Naive thymus-derived CD4-positive, alpha-beta T cell (primary cell): Measurements from ENCODE around the gene OR9Q1. TPM values are rescaled to one million over a fixed set of nuclear protein-coding genes. Genes with fewer than 3 reads are reported as not detected.

Experiments
- ATAC-seq: fragments of 150-1000 bp; cut with Tn5 transposase; 2 replicates; pipeline ENCODE4 v1.10.0; 2021; ENCODE audit warnings: mild to moderate bottlenecking, moderate library complexity
- CTCF ChIA-PET: fragments of 350-600 bp; sonication (Branson Sonifier 250); formaldehyde crosslinking; loops from one replicate; lab custom pipeline; 2021; ENCODE audit warnings: antibody characterized with exemption; lab: Charles Lee
- POLR2A ChIA-PET: fragments of 350-600 bp; sonication (Branson Sonifier 250); formaldehyde crosslinking; loops from one replicate; lab custom pipeline; 2021; ENCODE audit warnings: antibody characterized with exemption, inconsistent platforms; lab: Charles Lee
- DNase-seq, 9 donors: peaks; one replicate each; pipeline versions ENCODE4 v3.0.0 to v3.0.0-alpha.2; 2020 to 2022; ENCODE audit warnings: mixed read lengths in 1 of 9
- H3K27ac ChIP-seq: one replicate; pipeline ENCODE4 v1.7.0; 2013; ENCODE audit warnings: mild to moderate bottlenecking, low read depth, low read length, moderate library complexity
- H3K27me3 ChIP-seq, 2 donors: one replicate each; pipeline ENCODE4 v1.7.0; 2013; ENCODE audit warnings: low read length in 2 of 2, mild to moderate bottlenecking in 2 of 2, moderate library complexity in 2 of 2; ENCODE audit not compliant: control insufficient read depth in 2 of 2, insufficient read depth in 2 of 2
- H3K36me3 ChIP-seq, 3 experiments: 1 replicate in 2 of 3; 2 replicates in 1 of 3; pipeline ENCODE4 v1.7.0; 2013; ENCODE audit warnings: low read length in 3 of 3, mild to moderate bottlenecking in 3 of 3, moderate library complexity in 1 of 3; ENCODE audit not compliant: insufficient read depth in 3 of 3, control insufficient read depth in 2 of 3
- H3K4me1 ChIP-seq, 2 donors: one replicate each; pipeline ENCODE4 v1.7.0; 2013; ENCODE audit warnings: low read length in 2 of 2, mild to moderate bottlenecking in 2 of 2, moderate library complexity in 1 of 2; ENCODE audit not compliant: control insufficient read depth in 2 of 2, insufficient read depth in 2 of 2
- H3K4me3 ChIP-seq: 2 replicates; pipeline ENCODE4 v1.7.0; 2013; ENCODE audit warnings: mild to moderate bottlenecking, low read length
- H3K9me3 ChIP-seq, 3 experiments: 1 replicate in 2 of 3; 2 replicates in 1 of 3; pipeline ENCODE4 v1.7.0; 2013; ENCODE audit warnings: low read length in 3 of 3; ENCODE audit not compliant: control insufficient read depth in 2 of 3
- H3K27ac Mint-ChIP-seq, 9 donors: one replicate each; pipeline ENCODE4 v1.8.0; 2020 to 2022; ENCODE audit warnings: mixed read lengths in 9 of 9, mild to moderate bottlenecking in 8 of 9, moderate library complexity in 5 of 9, inconsistent platforms in 2 of 9
- H3K27me3 Mint-ChIP-seq, 5 donors: one replicate each; pipeline ENCODE4 v1.8.0; 2021 to 2022; ENCODE audit warnings: mixed read lengths in 5 of 5, mild to moderate bottlenecking in 1 of 5
- H3K36me3 Mint-ChIP-seq, 5 donors: one replicate each; pipeline ENCODE4 v1.8.0; 2020 to 2022; ENCODE audit warnings: mixed read lengths in 5 of 5, mild to moderate bottlenecking in 3 of 5, inconsistent platforms in 1 of 5
- H3K4me1 Mint-ChIP-seq, 7 donors: one replicate each; pipeline ENCODE4 v1.8.0; 2020 to 2022; ENCODE audit warnings: mixed read lengths in 7 of 7, mild to moderate bottlenecking in 3 of 7, inconsistent platforms in 1 of 7
- H3K4me3 Mint-ChIP-seq, 10 donors: one replicate each; pipeline ENCODE4 v1.8.0; 2020 to 2022; ENCODE audit warnings: mild to moderate bottlenecking in 10 of 10, mixed read lengths in 10 of 10, moderate library complexity in 6 of 10, inconsistent platforms in 2 of 10
- H3K9me3 Mint-ChIP-seq, 11 donors: one replicate each; pipeline ENCODE4 v1.8.0; 2020 to 2022; ENCODE audit warnings: mixed read lengths in 11 of 11, mild to moderate bottlenecking in 4 of 11, inconsistent platforms in 1 of 11, moderate library complexity in 1 of 11
- intact Hi-C, 2 donors: fragments of 100-400 bp; cut with micrococcal nuclease; formaldehyde crosslinking; loops; one replicate each; pipeline ENCODE4 v1.15.1; 2023
- polyA plus RNA-seq, 2 donors: library from polyadenylated mRNA; unstranded; fragments of 300-500 nt; fragmentation: Illumina TruSeq; gene quantifications; one replicate each; pipeline ENCODE4 v1.2.3, GENCODE V29; 2021
- total RNA-seq, 6 experiments: library from RNA in 5 of 6; stranded (reverse) in 5 of 6; gene quantifications; 1 replicate in 5 of 6; 2 replicates in 1 of 6; pipeline ENCODE4 v1.2.3 and lab custom pipeline; 2021 to 2026

The OR9Q1 gene
- total and polyA plus RNA-seq, 7 experiments from 2014 or later: not detected

- Mint-ChIP-seq H3K36me3 (no peaks in the 10 kb centered on the region), H3K27ac (no peak overlapping the region), H3K9me3 (peaks cover 0 to 4% (median 0%) of the 10 kb centered on the region in 11 donors), H3K4me3 (no peak overlapping the region), H3K4me1 (peaks cover 1 to 6% (median 4%) of the 10 kb centered on the region in 7 donors), H3K27me3 (peaks cover 0 to 41% (median 30%) of the 10 kb centered on the region in 5 donors)
- DNase-seq (no peak), ATAC-seq (no peak)
- H3K4me3 ChIP-seq: no peak overlapping the region
- ChIA-PET POLR2A (no interaction called here), CTCF (no interaction called here)
- intact Hi-C loops: no loop called here
- H3K27ac ChIP-seq: no peak overlapping the region
- no peaks in the 10 kb centered on the region for H3K27me3 ChIP-seq
- H3K9me3 ChIP-seq: no peaks in the 10 kb centered on the region
- no peaks in the 10 kb centered on the region for H3K36me3 ChIP-seq
- no peaks in the 10 kb centered on the region for H3K4me1 ChIP-seq
Observed at GRCh38 chr11:58003036-58003435, 20.6 kb upstream of the OR9Q1 start.

GRCh38 chr11:58003591-58003990, 20.1 kb upstream of the OR9Q1 start:
- H3K27ac ChIP-seq: no peak overlapping the region
- H3K36me3 ChIP-seq: no peaks in the 10 kb centered on the region
- DNase-seq: no peak
- H3K9me3 ChIP-seq: no peaks in the 10 kb centered on the region
- no peak for ATAC-seq
- H3K27me3 ChIP-seq: no peaks in the 10 kb centered on the region
- Mint-ChIP-seq H3K4me1 (peaks cover 1 to 6% (median 4%) of the 10 kb centered on the region in 7 donors), H3K36me3 (no peaks in the 10 kb centered on the region), H3K27me3 (peaks cover 0 to 41% (median 30%) of the 10 kb centered on the region in 5 donors), H3K9me3 (peaks cover 0 to 4% (median 0%) of the 10 kb centered on the region in 11 donors), H3K4me3 (no peak overlapping the region), H3K27ac (no peak overlapping the region)
- intact Hi-C loops: no loop called here
- H3K4me1 ChIP-seq: no peaks in the 10 kb centered on the region
- POLR2A ChIA-PET: no interaction called here
- CTCF ChIA-PET: no interaction called here
- H3K4me3 ChIP-seq: no peak overlapping the region

- Histone ChIP-seq H3K27ac (no peak overlapping the region), H3K4me1 (no peaks in the 10 kb centered on the region), H3K9me3 (no peaks in the 10 kb centered on the region), H3K27me3 (no peaks in the 10 kb centered on the region), H3K4me3 (no peak overlapping the region), H3K36me3 (no peaks in the 10 kb centered on the region)
- ChIA-PET POLR2A (no interaction called here), CTCF (no interaction called here)
- peaks cover 0 to 41% (median 30%) of the 10 kb centered on the region in 5 donors for H3K27me3 Mint-ChIP-seq
- peaks cover 0 to 4% (median 0%) of the 10 kb centered on the region in 11 donors for H3K9me3 Mint-ChIP-seq
- H3K4me3 Mint-ChIP-seq: no peak overlapping the region
- H3K27ac Mint-ChIP-seq: no peak overlapping the region
- peaks cover 1 to 6% (median 4%) of the 10 kb centered on the region in 7 donors for H3K4me1 Mint-ChIP-seq
- intact Hi-C loops: no loop called here
- no peaks in the 10 kb centered on the region for H3K36me3 Mint-ChIP-seq
- ATAC-seq: no peak
- DNase-seq: no peak
Observed at GRCh38 chr11:58004664-58005063, 19.0 kb upstream of the OR9Q1 start.

- no peaks in the 10 kb centered on the region for H3K36me3 Mint-ChIP-seq
- H3K27ac Mint-ChIP-seq: no peak overlapping the region
- ChIA-PET CTCF (no interaction called here), POLR2A (no interaction called here)
- DNase-seq (no peak), ATAC-seq (no peak)
- intact Hi-C loops: no loop called here
- Histone ChIP-seq H3K4me3 (no peak overlapping the region), H3K27me3 (peaks cover 0 to 6% of the 10 kb centered on the region in 2 donors), H3K27ac (no peak overlapping the region), H3K4me1 (no peaks in the 10 kb centered on the region), H3K9me3 (no peaks in the 10 kb centered on the region), H3K36me3 (no peaks in the 10 kb centered on the region)
- peaks cover 1 to 6% (median 4%) of the 10 kb centered on the region in 7 donors for H3K4me1 Mint-ChIP-seq
- peaks cover 0 to 46% (median 30%) of the 10 kb centered on the region in 5 donors for H3K27me3 Mint-ChIP-seq
- no peak overlapping the region for H3K4me3 Mint-ChIP-seq
- H3K9me3 Mint-ChIP-seq: peaks cover 0 to 4% (median 0%) of the 10 kb centered on the region in 11 donors
Observed at GRCh38 chr11:58006940-58007339, 16.7 kb upstream of the OR9Q1 start.

GRCh38 chr11:58011771-58012170, 11.9 kb upstream of the OR9Q1 start:
- H3K4me1 Mint-ChIP-seq: no peaks in the 10 kb centered on the region
- H3K4me3 Mint-ChIP-seq: no peak overlapping the region
- H3K36me3 ChIP-seq: no peaks in the 10 kb centered on the region
- H3K9me3 Mint-ChIP-seq: peaks cover 0 to 8% (median 0%) of the 10 kb centered on the region in 11 donors
- peaks cover 0 to 6% of the 10 kb centered on the region in 2 donors for H3K27me3 ChIP-seq
- H3K27ac Mint-ChIP-seq: no peak overlapping the region
- H3K9me3 ChIP-seq: no peaks in the 10 kb centered on the region
- H3K27ac ChIP-seq: no peak overlapping the region
- CTCF ChIA-PET: no interaction called here
- H3K27me3 Mint-ChIP-seq: peaks cover 0 to 18% (median 12%) of the 10 kb centered on the region in 5 donors
- DNase-seq (no peak), ATAC-seq (no peak)
- intact Hi-C loops: loop anchor here in 1 of 2 donors (1.0 kb wide), 1 partner anchor 10 kb away; no protein-coding TSS in a partner anchor
- H3K36me3 Mint-ChIP-seq: no peaks in the 10 kb centered on the region
- H3K4me1 ChIP-seq: no peaks in the 10 kb centered on the region
- no peak overlapping the region for H3K4me3 ChIP-seq
- POLR2A ChIA-PET: no interaction called here

GRCh38 chr11:58024601-58025091, 965 bp downstream of the OR9Q1 start:
- ATAC-seq: no peak

GRCh38 chr11:58027341-58027740, 3.7 kb downstream of the OR9Q1 start:
- H3K9me3 ChIP-seq: no peaks in the 10 kb centered on the region
- peaks cover 0 to 4% (median 0%) of the 10 kb centered on the region in 11 donors for H3K9me3 Mint-ChIP-seq
- intact Hi-C loops: no loop called here
- POLR2A ChIA-PET: no interaction called here
- H3K36me3 Mint-ChIP-seq: no peaks in the 10 kb centered on the region
- CTCF ChIA-PET: no interaction called here
- no peak overlapping the region for H3K27ac ChIP-seq
- no peaks in the 10 kb centered on the region for H3K27me3 ChIP-seq
- H3K4me3 ChIP-seq: no peak overlapping the region
- H3K27me3 Mint-ChIP-seq: peaks cover 0 to 20% (median 15%) of the 10 kb centered on the region in 5 donors
- H3K36me3 ChIP-seq: no peaks in the 10 kb centered on the region
- H3K4me1 ChIP-seq: no peaks in the 10 kb centered on the region
- DNase-seq (no peak), ATAC-seq (no peak)
- H3K4me3 Mint-ChIP-seq: no peak overlapping the region
- H3K27ac Mint-ChIP-seq: no peak overlapping the region
- no peaks in the 10 kb centered on the region for H3K4me1 Mint-ChIP-seq

More at GRCh38 chr11:58024601-58025091, 965 bp downstream of the OR9Q1 start:
- H3K9me3 ChIP-seq: no peaks in the 10 kb centered on the region
- H3K27ac ChIP-seq: no peak overlapping the region
- ChIA-PET POLR2A (no interaction called here), CTCF (no interaction called here)
- intact Hi-C loops: no loop called here
- no peaks in the 10 kb centered on the region for H3K4me1 Mint-ChIP-seq
- H3K9me3 Mint-ChIP-seq: no peaks in the 10 kb centered on the region
- H3K4me1 ChIP-seq: no peaks in the 10 kb centered on the region
- H3K36me3 Mint-ChIP-seq: no peaks in the 10 kb centered on the region
- peaks cover 0 to 13% (median 6%) of the 10 kb centered on the region in 5 donors for H3K27me3 Mint-ChIP-seq
- H3K36me3 ChIP-seq: no peaks in the 10 kb centered on the region
- H3K4me3 Mint-ChIP-seq: no peak overlapping the region
- no peak overlapping the region for H3K4me3 ChIP-seq
- no peaks in the 10 kb centered on the region for H3K27me3 ChIP-seq
- H3K27ac Mint-ChIP-seq: no peak overlapping the region
- no peak for DNase-seq
